GM12892 (cell line): ENCODE measurements around the gene KIFC3.

Experiments
- POLR2A ChIP-seq: IDR thresholded peaks from 2 replicates; pipeline ENCODE4 v1.6.1; 2011; ENCODE audit warnings: low read depth, low read length, control low read depth
- POLR2AphosphoS5 ChIP-seq: IDR thresholded peaks from 2 replicates; pipeline ENCODE4 v1.6.1; 2011; ENCODE audit warnings: low read depth, low read length, control low read depth

DNA sequence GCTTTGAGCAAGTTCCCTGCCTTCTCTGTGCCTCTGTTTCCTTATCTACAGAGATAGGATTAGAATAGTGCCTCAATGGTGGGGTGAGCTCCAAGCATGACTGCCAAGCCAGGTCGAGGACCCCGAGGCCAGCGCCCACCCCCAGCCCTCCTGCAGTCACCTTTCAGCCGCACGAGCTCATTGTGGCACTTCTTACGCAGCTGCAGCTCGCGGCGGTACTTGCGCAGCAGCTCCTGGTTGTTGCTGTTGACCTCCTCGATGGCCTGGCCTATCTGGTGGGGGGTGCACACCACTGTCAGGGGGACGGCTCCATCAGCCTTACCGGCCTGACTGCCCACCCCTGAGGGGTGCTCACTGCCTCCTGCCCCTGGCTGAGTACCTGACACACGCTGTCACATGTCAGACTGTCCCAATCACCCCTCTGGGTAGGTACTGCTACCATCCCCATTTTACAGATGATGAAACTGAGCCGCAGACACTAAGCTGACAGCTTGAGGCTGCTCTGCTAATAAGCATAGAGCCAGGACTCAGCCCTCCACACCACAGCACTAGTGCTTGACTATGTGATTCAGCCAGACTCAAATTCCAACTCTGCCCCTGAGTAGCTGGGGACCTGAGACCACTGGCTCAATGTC lies 35.5 kb downstream of the KIFC3 start:
- TF ChIP-seq POLR2AphosphoS5 (no peak), POLR2A (no peak)
